GM19438 (cell line): ENCODE data around the gene POLA1.

ENCODE experiments used
- ATAC-seq: cut with Tn5 transposase; IDR thresholded peaks from one replicate; pipeline ENCODE4 v1.9.1; 2021; ENCODE audit warnings: low read depth; ENCODE audit not compliant: unreplicated experiment

Gene POLA1

DNA sequence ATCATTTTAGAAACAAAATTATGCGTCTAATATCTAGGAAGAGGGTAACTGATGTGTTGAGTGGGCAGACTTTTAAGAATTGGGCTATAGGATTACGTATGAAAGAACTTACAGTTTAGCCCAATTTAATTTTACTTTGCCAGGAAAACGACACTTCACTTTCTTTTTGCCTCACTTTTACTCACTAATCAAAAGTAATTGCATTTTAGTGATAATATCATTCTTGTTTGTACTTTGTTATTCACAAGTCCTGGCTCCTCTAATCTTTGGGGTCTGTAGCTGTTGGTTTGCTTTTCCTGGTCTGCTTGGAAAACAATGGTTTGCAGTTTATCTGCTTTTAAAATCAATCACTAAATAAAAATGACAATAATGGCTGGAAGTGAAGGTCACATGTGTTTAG, 325.0 kb downstream of the POLA1 start:
- no peak for ATAC-seq

DNA sequence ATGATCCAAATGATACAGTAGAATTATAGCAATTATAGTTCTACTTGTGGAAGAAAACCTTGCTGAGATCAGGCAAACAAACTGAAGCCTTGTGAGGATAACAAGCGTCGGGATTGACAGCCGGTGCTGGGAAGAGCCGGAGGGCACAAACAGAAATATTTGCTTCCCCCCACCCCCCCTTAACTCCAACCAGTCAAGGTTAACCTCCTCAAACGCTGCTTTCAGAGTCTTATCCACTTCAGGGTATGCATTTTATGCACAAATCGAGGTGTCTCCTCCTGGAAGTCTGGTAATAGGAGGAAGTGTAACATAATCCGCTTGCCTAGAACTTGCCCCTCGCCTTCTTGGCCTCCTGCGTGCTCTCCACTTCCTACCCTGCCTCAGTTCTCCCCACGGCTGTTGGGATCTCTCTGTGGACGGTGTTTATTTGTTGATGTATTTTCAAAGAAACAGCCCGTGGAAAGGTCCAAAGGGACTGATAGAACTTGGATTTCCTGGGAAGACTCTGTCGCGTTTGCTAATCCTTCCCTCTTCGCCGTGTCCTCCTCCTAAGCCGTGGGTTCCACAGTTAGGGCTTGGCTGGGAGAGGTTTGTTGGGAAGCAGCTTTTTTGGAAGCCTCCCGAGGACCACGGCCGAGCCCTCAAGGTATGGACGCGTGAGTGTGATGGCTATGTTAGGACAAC, 326.1 kb downstream of the POLA1 start:
- no peak for ATAC-seq

DNA sequence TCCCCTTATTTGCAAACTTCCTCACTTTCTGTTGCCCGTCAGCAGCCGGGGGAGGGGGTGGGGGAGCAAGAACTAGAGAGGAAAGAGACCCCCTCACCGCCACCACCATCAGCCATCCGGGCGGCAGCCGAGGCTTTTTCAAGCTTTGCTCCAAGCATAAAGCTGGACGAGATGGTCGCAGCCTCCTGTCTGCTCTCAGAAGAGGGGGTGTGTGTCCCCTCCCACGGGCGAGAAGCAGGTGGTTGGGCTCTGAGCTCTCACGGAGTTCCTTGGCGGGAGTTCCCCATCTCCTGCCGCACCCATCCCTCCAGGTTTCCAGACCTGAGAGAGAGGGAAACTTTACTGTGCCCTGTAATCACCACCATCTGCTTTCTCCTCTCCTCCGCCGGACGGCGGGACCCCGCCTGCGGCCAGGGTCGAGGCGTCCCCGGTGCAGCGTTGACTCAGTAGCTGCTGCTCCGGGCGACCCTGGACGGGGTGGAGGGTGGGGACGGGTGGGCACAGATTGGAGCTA, 326.7 kb downstream of the POLA1 start:
- ATAC-seq = no peak

DNA sequence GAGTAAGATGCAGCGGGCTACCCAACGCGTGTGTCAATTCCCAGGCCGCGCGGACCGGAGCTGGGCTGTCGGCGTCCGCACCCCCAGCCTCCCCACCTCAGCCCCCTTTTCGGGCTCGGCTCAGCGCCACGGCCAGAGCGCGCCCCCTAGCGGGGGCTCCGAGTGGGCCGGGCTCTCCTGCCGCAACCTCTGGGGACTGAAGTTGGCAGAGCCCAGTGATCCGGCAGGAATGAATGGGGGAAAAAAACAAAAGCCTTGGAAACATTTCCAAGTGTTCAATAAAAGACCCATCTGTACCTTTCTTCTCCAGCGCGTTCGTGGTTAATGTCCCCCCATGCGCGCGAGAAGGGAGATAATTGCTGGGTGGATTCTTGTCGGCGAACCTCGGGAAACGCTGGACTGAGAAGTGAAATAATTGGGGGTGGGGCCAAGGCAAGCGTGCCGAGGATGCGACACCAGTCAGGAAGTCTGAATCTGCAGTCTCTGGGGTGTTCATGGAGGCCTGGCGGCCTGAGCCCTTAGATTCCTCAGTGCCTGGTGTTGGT, 327.3 kb downstream of the POLA1 start:
- ATAC-seq = no peak

DNA sequence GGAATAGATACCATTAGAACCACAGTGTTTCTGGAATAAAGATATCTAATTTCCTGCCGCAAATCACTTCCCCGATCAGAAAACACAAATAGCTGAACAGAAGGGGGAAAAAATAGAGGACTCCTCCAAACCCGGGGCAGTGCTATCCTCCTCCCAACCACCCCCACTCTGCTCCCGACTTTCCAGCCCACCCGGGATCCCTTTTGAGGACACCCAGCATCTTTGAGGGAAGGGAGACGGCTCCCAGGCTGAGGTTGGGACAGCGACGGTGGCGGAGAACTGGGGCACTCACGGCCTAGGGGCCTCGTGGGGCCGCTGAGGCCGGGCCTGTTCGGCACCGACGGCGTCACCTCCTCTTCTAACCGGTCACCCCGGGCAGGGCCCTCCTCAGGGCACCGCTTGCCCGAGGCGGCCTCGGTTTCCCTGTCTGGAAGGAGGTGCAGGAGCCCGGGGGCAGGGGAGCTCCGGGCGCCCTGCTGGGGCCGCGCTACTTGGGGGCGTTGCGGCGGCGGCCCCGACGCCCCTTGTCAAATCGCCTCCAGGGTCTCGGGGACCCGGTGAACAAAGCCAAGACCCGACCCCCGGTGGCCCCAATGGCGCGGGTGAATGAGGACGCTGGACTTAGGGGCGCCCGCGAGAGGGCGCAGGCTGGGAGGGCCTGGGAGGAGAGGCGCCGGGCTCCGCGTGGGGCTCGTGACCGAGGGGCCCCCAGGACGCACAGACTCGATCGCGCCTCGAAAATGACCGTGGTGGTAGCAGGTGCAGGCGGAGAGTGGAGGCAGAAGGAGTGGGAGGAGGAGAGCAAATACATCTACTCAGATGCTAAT, 329.0 kb downstream of the POLA1 start:
- ATAC-seq = no peak

DNA sequence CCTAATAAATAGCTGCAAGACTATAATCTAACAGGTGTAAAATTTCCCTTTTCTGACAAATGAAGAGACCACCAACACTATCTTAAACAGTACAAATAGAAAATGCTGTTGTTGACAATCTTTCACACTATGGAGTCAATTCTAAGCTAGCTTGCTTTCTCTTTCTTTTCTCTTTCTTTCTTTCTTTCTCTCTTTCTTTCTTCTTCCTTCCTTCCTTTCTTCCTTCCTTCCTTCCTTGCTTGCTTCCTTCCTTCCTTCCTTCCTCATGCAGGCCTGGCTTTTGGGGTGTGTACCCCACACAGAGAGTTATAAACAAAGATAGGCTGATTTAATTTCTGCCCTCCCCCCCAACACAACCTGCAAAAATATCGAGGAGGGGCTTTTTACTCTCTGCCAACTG, 330.2 kb downstream of the POLA1 start:
- no peak for ATAC-seq

DNA sequence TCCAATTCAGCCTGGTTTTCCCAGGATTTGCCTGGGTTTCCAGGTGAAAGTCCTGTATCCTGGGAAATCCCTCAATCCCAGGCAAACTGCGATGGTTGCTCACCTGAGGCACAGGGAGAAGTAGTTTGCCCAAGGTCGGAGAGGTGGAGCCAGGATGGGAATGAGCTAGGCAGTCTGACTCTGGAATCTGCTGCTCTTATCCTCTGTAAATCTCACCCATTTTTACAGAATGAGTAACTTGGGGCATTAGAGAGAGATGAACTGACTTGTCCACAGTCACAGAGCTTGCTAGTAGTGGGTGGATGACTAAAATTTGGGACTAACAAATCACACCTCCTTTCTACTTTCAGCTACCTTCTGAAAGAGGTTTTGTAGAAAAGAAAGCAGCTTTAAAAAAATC, 331.9 kb downstream of the POLA1 start:
- no peak for ATAC-seq

DNA sequence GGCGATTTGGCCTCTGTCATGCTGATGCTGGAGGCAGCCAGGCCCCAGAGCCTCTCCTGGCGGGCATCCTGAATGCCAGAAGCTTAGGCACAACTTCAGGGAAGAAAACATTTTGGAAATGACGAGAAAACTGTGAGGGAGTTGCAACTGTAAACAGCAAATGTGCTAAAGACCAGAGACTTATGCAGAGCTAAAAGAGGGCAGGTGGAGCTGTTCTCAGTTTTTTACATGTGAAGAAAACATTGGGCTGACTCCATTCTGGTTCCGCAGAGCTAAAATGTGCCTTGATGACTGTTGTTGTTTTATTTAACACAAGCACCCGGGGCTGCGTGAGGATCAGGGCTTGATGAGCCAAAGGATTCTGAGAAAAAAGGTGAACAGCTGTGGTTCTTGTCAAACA, 332.9 kb downstream of the POLA1 start:
- no peak for ATAC-seq

DNA sequence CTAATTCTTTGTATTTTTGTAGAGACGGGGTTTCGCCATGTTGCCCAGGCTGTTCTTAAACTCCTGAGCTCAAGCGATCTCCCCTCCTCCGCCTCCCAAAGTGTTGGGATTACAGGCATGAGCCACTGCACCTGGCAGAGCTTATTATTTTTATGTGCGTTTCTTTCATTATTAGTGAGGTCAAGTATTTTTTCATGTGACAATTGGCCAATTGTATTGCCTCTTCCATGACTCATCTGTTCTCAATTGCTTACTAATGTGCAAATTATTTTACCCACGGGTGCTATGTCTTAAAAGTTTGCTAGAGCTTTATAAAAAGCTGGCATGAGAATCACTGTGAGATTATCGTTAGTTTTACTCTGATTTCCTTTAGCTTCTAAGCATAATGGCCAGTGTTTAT, 335.0 kb downstream of the POLA1 start:
- no peak for ATAC-seq

DNA sequence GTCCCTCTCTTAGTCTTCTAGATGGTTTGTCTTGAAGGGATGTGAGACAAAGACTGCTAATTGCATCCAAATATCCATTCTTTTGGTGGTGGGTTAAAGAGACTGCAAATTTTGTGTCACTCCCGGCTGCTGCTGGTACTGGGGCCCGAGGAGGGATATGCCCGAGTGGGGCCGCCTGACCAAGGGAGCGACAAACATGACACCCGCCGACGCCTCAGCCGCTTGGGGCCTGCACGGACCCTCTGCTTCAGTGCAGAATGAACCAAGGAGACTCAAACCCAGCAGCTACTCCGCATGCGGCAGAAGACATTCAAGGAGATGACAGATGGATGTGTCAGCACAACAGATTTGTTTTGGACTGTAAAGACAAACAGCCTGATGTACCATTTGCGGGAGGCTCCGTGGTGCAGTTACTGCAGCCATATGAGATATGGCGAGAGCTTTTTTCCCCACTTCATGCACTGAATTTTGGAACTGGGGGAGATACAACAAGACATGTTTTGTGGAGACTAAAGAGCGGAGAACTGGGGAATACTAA, 335.6 kb downstream of the POLA1 start:
- no peak for ATAC-seq

DNA sequence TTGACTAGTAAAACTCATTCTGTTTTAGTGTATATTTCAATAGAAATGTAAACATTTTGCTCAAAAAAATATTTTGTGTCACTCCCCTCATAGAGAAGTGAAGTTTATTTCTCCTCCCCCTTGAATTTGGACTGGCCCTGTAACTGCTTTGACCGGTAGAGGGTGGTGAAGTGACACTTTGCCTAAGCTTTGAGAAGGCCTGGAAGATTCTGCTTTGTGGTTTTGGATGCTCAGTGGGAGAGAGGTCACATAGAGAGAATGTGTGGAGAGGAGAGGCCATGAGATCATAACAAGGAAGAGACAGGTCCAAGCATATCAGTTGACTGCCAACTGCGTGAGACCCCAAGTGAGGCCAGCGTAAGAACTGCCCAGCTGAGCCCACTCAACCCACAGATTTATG, 341.2 kb downstream of the POLA1 start:
- no peak for ATAC-seq

DNA sequence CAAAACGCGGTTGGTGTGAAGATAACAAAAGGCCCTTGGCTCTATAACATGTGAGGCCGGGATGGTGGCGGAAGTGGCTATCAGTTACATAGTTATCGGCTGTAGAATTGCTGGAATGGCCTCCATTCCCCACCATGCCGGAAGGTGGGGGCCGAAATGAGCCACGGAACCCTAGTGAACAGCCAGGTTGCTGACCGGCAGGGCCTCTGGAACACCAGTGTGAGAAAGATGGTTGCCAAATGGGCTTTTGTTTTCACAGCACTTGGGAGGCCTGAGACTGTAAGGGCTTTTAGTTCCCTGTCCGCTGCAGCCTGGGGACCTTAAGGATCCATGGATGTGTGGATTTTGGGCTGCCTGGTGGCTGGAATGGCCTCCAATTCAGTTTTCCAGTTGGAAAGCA, 345.3 kb downstream of the POLA1 start:
- ATAC-seq = no peak

DNA sequence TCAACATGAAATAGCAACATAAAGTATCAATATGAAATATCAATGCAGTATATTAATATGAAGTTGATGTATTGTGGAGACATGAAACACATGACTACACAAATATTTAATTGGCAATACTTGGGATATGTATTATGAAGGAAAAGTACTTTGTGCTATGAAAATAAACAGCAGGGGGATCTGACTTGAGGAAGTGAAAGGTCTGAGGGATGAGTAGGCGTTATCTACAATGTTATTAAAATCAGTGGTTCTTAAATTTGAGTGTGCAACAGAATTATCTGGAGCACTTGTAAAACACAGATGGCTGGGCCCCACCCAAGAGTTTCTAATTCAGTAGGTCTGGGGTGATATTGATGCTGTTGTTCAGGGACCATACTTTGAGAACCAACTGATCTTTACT, 349.5 kb downstream of the POLA1 start:
- no peak for ATAC-seq
